Stimulated activated CD4-positive, alpha-beta T cell treated with anti-CD3 and anti-CD28 coated beads, Interleukin-2, amount 100 ng/mL, for 24 hours (primary cell): Measurements from ENCODE around the gene KCNS1.
A peak's percentile ranks its signal among the peaks of the same experiment; 100 is the strongest.
"Not testable (repeated sequence)": the region's sequence is repeated elsewhere in the genome, so short reads cannot be mapped to it uniquely, and the experiment has no call there.

Experiments
- DNase-seq, 2 donors: peaks; one replicate each; pipeline ENCODE4 v3.0.0-alpha.2; 2020

The KCNS1 gene, protein sequence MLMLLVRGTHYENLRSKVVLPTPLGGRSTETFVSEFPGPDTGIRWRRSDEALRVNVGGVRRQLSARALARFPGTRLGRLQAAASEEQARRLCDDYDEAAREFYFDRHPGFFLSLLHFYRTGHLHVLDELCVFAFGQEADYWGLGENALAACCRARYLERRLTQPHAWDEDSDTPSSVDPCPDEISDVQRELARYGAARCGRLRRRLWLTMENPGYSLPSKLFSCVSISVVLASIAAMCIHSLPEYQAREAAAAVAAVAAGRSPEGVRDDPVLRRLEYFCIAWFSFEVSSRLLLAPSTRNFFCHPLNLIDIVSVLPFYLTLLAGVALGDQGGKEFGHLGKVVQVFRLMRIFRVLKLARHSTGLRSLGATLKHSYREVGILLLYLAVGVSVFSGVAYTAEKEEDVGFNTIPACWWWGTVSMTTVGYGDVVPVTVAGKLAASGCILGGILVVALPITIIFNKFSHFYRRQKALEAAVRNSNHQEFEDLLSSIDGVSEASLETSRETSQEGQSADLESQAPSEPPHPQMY

DNA sequence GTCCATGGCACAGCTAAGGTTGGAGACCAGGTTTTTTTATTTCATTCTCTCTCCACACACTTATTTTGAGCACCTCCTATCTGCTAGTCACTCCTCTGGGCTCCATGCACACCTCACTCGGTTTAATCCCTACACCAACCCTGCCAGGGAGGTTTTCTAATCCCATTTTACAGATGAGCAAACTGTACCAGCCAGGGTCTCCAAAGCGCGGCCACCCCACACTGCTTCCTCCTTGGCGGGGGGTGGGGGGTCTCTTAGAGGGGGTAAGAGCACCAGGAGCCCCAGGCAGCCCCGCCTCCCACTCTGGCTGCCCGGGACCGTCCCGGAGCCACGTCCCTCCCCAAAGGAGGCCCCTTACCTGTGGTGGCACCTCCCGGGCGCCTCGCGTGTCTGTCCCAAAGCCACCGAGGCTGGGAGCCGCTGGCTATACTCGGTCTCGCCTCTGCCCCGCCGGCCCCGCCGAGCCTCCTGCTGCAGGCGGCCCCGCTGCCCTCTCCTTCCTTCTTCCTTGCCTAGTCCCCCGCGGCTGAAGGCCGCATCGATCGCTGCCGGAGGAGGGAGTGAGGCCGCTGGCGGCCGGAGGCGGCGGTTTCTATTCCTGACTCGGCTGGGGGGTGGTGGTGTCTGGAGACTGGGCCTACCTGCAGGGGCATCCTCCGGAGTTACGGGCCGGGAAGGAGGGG lies at the start of gene KCNS1:
Gene KCNS1, minus strand, starts transcription at position 565 of the 683 bp plus-strand sequence. CDS start 1,891 bp downstream, outside the sequence.
- DNase-seq, result no peak

DNA sequence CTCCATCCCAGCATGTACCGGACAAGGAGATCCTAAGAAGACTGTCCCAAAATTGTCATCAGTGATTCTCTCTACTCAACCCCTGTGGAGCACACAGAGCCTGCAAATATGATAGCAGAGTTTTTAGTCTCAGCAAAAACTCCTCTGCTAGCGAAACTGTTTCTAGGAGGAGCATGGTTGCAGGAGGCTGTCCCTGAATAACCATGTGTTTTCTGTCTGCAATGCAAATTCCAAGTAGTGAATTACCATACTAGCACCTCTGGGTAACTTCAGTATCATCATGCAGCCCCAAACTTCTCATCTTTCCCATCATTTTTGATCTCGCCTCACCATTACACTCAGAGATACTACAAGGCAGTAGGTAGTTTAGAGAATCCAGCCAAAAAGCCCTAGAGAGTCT lies 48.1 kb upstream of the KCNS1 start:
- DNase-seq, result no peak

DNA sequence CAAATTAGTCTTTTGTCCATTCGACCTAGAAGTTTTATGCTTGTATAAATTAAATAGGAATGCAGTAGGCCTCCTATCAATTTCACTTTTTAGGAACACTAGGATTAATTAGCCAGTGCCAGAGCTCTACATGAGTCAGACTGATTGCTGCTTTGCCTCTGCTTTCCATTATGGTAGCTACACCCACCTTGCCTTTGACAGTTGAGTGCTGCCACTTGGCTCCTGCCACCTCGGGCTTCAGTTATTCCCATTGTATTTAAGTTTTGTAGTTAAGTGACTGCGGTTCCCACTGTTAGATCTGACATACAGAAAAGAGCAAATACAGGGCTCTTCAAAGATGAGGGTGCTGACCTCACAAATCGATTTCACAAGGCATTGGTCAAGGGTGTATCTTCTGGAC lies 39.9 kb upstream of the KCNS1 start:
- no peak for DNase-seq

DNA sequence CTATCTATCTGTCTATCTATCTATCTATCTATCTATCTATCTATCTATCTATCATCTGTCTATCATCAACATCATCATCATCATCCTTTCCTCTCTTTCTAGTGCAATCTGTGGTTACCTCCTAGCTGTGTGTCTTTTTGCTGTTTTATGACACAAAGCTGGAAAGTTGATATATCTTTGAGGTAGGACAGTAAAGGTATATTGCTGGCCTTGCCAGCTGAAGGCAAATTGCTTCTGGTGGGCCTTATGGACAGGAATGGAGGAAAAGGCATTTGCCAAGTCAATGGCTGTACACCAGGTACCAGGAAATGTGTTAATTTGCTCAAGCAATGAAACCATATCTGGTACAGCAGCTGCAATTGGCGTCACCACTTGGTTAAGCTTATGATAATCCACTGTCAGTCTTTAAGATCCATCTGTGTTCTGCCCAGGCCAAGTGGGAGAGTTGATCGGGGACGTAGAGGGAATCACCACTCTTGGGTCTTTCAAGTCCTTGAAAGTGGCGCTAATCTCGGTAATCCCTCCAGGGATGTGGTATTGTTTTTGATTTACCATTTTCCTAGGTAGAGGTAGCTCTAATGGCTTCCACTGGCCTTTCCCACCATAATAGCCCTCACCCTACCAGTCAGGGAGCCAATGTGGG lies 38.9 kb upstream of the KCNS1 start:
- not testable (repeated sequence) for DNase-seq

DNA sequence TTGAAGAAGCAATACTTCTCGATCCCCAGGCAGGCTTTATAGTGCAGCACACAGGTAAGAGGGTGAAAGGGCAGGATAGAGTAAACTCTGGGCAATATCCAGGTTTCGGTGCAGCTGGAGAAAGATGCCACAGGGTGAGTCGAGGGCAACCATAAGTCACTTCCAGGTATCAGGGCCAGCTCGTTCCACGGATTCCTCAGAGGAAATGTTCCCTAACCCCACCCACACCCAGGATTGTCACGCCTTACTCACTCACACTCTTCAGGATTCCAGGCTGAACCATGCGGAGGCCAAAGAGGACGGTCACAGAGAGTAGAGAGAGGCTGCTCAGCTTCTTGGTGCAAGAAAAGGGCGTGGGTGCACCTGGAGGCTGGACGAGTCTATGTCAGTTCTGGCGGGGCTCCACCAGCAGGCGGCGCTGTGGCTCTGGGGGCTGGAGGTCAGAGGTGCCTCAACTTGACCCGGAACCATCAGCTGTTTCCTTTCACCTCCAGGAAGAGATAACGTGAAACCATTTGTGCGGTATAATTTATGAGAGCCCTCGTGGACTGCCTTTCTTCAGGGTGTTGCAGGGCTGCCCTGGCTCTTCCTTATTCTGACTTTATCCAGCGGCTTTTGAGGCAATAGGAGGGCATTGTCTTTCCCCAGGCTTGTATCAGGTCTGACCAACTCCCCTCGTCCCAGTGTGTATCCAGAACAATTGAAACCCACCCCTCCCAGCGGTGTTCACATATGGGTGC lies 37.8 kb upstream of the KCNS1 start:
- peak; percentile 70 to 87 for DNase-seq

DNA sequence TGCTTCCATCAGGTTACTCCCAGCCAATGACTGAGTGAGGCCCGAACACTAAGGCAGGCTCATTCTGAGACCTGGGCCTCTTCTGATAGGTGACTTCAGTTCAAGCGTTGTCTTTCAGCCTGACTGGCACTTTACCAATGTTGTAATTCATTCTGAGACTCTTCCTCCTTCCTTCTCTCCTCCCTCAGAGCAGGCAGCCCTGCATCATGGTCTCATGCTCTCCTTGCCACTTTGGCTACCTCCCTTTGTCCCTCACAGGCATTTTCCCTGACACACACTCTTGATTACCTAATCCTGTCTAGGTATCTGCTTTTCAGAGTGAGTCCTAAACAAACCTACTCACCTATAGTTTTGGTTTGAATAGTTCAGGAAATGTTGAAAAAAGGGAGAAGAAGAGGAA lies 36.0 kb upstream of the KCNS1 start:
- DNase-seq, result no peak

DNA sequence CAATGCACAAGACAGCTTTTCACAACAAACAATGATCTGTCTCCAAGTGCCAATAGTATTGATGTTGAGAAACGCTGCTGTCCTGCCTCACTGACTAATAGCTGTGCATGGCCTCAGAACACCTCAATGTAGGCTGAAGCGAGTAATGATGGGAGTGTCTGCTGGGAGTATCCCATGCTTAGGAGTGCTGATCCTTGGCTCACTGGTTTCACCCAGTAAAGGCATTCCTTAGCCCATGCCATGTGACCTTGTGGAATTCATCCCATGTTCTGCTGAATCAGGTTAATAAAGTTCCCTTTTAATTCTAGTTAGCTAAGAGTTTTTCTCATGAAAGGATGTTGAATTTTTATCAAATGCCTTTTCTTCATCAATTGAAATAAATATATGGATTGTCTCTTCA lies 27.2 kb upstream of the KCNS1 start:
- DNase-seq, result no peak

DNA sequence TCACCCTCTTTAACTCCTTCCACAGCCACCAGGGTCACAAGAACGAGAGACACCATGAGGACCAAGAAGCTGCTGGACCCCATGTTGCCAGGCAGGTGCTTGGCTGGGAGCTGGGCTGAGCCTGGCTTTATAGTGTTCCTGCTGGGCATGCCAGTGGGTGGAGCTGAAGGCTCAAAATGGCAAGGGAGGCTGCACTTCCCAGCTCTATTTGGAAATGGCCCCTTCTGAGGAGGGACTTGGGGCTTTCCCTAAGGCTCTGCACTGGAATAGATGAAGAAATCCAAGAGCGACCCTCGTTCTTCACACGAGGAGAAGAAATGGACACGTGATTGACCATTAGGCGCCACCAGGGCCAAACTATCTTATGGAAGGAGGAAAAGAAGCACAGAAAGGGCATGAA lies 23.4 kb upstream of the KCNS1 start, which contains the start of gene WFDC12:
Gene WFDC12, minus strand, starts transcription at position 101 of the 400 bp plus-strand sequence. Its CDS starts 18 bp downstream, at position 83.
- DNase-seq, result no peak

DNA sequence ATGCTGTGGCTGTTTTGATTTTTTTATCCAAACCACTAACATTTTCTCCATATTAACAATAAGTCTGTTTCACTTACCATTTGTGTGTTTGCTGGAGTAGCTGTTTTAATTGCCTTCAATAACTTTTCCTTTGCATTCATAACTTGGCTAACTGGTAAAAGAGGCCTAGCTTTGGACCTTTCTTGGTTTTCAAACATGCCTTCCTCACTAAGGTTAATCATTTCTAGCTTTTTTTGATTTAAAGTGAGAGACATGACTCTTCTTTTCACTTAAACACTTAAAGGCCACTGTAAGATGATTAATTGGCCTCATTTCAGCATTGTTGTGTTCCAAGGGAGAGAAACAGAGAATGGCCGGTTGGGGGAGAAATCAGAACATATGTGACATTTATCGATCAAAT lies 20.5 kb upstream of the KCNS1 start:
- DNase-seq, result no peak

DNA sequence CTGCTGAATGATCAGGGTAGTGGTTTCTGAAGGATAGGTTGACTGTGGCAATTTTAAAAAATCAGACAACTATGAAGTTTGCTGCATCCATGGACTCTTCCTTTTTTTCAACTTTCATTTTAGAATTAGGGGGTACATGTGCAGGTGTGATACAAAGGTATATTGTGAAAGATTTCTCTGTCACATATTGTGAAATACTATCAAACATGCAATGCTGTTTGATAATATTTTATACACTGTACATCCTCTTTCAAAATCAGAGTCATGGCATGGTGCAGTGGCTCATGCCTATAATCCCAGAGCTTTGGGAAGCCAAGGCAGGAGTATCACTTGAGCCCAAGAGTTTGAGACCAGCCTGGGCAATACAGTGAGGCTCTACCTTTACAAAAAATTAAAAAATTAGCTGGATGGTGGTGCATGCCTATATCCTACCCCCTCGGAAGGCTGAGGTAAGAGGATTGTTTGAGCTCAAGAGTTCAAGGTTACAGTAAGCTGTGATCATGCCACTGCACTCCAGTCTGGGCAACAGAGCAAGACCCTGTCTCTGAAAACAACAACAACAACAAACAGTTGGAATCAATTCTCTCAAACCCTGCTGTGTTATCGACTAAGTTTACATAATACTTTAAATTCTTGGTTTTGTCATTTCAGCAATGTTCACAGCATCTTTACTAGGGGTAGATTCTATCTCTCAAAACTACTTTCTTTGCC lies 18.8 kb upstream of the KCNS1 start:
- no peak for DNase-seq

DNA sequence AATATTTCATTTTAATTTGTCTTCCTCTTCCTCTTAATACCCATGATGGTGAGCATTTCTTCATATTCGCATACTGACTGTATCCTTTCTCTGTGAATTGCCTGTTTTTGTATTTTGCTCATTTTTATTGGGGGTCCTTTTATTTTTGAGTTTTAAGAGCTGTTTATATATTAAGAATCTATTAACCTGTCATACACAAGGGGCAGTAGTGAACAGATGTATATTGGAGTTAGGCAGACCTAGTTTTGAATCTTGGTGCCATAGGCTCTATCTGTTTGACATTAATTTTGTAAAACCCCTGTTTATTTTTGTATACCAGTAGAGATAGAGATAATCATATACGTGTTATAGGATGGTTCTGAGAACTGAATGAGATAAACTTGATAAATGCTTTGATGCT lies 17.1 kb upstream of the KCNS1 start:
- DNase-seq, result no peak

DNA sequence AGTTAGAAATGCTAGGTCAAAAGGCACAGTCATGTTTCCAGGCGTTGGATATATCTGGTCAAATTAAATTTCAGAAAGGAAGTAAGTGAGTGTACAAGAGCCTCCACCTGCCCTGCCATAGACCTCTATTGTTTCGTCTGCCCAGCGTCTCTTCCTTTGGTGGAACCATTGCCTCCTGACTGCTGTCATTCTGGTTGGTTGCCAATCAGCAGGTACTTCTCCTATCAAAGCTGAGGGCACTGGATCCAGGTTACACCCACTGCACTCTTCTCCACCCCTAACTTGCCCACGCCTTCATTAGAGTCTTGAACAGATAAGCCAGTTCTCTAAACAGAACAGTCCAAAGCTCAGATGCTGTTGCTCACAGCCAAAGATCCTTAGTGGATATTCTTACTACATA lies 16.7 kb upstream of the KCNS1 start:
- no peak for DNase-seq

DNA sequence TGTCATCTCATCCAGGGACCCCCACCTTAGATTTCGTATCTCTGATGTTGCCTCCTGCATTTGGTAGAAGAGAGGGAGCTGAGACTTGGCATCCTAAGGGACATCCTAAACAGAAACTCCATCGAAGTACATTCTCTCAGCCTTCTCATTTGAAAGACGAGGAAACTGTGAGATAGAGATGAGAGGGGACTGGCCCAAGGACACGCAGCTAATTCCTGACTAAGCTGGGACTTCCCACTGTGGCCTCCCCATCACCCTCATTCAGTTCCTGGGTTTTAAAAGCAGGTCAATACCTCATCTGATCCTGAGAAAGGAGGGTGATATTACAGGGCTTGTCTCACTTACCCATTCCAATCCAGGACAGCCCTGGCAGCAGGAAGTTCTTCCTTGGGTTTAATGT lies 14.9 kb upstream of the KCNS1 start:
- no peak for DNase-seq

DNA sequence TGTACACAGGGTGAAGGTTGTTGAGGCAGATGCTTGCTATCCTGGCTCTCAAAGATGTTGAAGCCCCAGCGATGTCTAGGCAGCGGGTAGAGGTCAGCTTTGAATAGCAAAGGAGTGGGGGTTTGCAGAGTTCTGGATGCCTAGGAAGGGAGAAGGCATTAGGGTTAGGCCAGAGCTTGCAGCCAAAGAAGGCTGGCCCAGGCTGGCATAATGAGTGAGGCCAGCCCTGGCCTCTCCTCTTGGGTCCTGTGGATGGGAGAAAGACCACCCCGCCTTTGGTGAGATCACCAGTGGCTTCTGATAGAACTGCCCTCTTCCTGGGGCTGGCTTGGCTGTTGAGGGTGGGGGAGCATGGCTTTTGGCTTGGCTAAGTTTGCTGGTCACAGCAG lies 14.5 kb upstream of the KCNS1 start:
- DNase-seq, result no peak

DNA sequence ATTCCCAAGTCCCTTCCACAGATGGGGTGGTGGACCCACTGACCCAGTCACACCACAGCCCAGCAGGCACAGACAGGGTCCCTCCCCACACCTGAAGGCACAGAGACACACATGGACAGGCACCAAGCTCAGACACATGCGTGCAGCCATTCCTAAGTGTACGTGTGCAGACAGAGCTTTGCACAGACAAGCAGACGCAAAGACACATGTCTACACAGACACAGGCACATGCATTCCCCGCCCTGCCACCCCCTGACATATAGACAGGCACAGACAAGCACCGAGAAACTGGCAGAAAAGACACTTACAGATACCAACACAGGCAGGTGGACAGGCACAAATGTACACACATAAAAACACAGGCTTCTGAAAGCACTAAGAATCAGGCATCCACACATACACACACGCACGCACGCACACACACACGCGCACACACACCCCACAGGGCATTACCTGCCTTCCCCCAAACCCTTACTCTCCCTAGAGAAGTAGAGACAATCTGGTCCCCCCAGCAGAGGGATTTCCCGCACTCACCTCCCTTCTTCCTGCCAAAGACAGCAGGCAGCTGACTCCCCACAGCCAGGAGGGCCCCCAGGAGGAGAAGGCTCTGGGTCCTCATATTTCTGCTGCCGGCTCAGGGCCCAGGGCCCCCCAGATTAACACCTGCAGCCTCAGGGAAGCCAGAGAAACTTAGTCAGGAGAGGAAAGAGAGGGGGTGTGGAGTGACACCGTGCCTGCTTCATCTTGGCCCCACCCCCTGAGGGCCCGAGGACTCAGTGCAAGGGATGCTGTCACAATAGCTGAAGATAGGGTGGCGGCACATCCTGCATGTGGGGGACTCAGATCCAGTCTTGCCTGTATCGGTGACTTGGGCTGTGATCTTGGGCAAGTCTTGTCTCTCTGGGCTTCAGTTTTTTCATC lies 13.8 kb upstream of the KCNS1 start, which contains the start of gene WFDC5:
Gene WFDC5, minus strand, starts transcription at position 710 of the 921 bp plus-strand sequence. Its CDS starts 91 bp downstream, at position 619.
- no peak for DNase-seq

DNA sequence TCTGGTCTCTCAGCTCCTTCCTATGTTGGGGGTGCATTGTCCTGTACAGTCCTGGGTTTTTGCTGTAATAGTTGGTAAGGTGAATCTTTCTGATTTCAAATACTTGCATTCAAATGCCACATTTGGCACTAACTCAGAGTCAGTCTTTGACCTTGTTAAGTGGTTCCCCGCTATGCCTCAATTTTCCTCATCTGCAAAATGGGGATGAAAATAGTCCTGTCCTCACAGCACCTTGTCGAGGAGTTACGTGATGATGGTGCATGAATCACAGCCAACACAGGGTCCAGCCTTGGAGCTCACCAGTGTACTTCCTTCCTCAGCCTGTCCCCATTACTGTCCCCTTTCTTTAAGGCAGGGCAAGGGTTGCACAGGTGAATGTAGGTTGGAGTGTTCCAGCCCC lies 12.9 kb upstream of the KCNS1 start:
- DNase-seq, result no peak

DNA sequence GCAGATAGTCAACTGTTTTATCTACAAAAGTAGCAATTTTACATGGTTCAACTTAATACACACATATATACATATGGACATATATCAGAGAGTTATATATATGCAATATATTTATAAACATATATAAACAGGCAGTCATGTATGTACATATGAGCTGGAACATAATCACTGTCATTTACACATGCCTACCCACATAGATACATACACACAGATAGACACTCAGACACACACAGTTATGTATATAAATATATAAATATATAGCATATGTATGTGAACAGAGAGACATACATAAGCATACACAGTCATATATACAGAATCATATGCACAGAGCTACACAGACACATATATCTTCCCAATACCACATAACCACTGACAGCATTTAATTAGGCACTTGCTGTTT lies 11.8 kb upstream of the KCNS1 start:
- no peak for DNase-seq

DNA sequence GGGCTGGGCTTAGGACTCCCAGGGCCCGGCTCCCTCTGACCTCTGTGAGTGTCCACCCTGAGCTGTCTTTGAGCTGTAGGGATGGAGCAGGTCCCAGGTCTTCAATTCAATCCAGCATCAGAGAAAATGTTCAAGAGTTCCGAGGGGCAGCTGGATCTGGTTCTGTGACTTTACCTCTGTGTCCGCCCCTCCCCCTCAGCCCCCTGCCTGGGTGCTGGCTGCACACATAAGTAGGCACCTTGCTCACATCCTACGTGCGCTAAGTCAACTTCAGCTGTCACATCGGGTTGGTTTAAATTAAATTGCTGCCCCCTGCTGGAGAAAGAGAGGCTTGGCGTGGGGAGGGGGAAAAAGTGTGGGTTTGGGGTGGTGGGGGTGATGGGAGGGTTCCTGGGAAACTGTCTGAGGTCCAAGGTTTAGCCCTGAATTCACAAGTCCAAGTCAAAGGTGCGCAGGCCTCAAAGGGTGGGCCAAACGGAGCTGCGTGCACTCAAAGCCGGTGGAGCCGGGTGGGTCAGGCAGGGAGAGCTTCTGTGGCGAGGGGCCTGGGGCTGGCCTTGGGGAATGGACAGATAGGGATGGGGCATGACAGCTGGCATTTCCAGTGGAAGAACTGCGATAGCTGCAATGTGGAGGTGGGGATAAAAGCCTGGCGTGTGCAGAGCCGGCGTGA lies 11.0 kb upstream of the KCNS1 start:
- DNase-seq, result peak in 1 of 2 donors; percentile 24

DNA sequence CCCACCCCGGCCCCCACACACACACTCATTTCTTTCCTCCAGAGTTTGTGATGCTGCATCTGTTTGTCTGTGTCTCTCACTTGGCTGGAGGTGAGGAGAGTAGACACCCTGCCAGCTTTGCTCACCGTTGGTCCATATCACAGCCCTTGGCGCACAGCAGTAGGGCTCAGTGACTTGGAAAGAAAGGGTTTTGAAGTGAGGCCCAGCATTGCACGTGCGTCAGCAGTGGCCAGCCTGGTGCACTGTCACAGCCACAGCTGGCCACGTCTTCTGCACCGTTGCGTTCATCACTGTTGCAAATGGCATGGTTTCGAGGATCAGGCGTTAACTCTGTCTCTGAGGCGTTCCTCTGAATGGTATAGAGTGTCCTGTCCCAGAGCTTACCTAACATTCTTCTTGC lies 10.4 kb upstream of the KCNS1 start:
- DNase-seq, result no peak

DNA sequence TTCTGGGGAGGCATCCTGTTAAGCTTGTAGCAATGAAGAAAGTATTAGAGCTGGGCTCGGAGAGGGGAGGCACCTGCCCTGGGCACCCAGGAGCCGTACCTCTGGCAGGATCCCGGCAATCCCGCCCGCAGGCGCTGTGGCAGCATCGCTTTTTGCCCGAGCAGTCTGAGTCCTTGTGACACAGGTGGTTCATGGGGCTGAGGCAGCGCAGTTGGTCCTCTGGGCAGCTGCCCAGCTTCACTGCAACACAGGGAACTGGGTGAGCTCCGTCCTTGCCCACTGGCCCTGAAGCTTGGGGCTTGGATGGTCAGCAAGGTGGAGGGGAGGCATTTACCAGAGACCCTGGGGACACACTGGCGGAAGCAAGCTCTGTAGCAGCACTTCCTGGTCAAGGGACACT lies 9.4 kb upstream of the KCNS1 start:
- no peak for DNase-seq
